ENCODE data around the gene MVP.

- TF ChIP-seq CREB5 (CRISPR knock-in tag; IDR thresholded peaks at IDR 0.05; ENCODE audit: low read depth) (no peak), SNAI2 (CRISPR knock-in tag; IDR thresholded peaks at IDR 0.05) (no peak), CSDC2 (CRISPR knock-in tag; IDR thresholded peaks at IDR 0.05) (no peak), ZNF565 (CRISPR knock-in tag; conservative IDR thresholded peaks at IDR 0.05; ENCODE audit: low read depth) (no peak), GLIS3 (CRISPR knock-in tag; IDR thresholded peaks at IDR 0.05) (no peak), ZFP3 (CRISPR knock-in tag; IDR thresholded peaks at IDR 0.05) (no peak), TCF4 (CRISPR knock-in tag; IDR thresholded peaks at IDR 0.05; ENCODE audit: borderline replicate concordance) (no peak), PATZ1 (CRISPR knock-in tag; IDR thresholded peaks at IDR 0.05; ENCODE audit: borderline replicate concordance) (no peak), ISL1 (CRISPR knock-in tag; IDR thresholded peaks at IDR 0.05) (no peak), ARNTL (CRISPR knock-in tag; IDR thresholded peaks at IDR 0.05; ENCODE audit: borderline replicate concordance, low read depth) (no peak)
Observed at GRCh38 chr16:29774730-29775129, 45.5 kb upstream of the MVP start.

Measured in SK-N-SH treated with all-trans-retinoic acid at 6 μM for 48 hours (cell line).